OCI-LY3 (cell line): ENCODE measurements around the gene ASPM.

Source experiments
- EZH2phosphoT487 ChIP-seq: fragments of 200-600 bp; shearing (Covaris generic); IDR thresholded peaks from 2 replicates; pipeline ENCODE4 v1.6.1; 2018; ENCODE audit warnings: antibody characterized with exemption, mixed run types, low read depth
- TF ChIP-seq, protein P1 (sequence below): fragments of 200-600, 300-600 bp; sonication (generic); IDR thresholded peaks from 2 replicates; pipeline ENCODE4 v1.5.1; 2014; ENCODE audit warnings: antibody characterized with exemption, low read length, low read depth

DNA sequence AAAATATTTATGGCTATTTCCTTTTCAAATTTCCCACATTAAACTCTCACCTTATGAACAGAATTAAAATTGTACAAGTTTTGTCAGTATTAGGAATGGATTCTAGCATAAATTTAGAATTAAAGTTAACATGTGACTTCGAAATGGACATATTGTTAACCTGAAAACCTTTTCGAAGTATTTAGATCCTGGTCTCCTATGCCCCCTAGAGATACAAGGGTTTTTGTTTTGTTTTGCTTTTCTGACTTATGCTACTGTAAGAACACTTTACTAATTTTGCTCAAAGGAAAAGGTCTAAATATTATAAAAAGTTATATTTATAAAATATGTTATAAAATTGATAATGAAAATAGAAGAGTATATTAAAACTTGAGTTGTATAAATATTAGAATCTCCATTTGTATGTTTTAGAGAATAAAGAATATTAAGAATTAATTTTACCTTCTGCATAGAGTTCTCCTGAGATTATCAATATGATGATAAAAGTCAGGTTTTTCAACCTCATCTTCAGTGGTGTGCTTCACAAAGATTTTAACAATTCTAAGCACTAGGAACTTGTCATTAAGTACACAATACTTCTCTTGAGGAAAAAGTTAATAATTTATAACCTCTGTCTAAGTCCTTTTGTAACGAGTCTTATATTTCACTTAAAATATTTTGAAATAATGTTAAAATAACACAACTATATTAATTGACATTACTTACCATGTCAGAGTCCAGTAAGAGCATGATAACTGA, 79.6 kb downstream of the ASPM start, which contains the start of gene F13B:
- TF ChIP-seq, protein P1, sequence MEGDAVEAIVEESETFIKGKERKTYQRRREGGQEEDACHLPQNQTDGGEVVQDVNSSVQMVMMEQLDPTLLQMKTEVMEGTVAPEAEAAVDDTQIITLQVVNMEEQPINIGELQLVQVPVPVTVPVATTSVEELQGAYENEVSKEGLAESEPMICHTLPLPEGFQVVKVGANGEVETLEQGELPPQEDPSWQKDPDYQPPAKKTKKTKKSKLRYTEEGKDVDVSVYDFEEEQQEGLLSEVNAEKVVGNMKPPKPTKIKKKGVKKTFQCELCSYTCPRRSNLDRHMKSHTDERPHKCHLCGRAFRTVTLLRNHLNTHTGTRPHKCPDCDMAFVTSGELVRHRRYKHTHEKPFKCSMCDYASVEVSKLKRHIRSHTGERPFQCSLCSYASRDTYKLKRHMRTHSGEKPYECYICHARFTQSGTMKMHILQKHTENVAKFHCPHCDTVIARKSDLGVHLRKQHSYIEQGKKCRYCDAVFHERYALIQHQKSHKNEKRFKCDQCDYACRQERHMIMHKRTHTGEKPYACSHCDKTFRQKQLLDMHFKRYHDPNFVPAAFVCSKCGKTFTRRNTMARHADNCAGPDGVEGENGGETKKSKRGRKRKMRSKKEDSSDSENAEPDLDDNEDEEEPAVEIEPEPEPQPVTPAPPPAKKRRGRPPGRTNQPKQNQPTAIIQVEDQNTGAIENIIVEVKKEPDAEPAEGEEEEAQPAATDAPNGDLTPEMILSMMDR: peak; percentile 45
- no peak for TF ChIP-seq EZH2phosphoT487
